GM10266 (cell line): ENCODE data around the gene TEX51.

Experiments
- DNase-seq: peaks from one replicate; pipeline ENCODE4 v3.0.0; 2012; ENCODE audit errors: extremely low spot score
- TF ChIP-seq, protein P1 (sequence below): IDR thresholded peaks from 2 replicates; pipeline ENCODE4 v1.5.1; 2012; ENCODE audit warnings: mild to moderate bottlenecking, low read depth; ENCODE audit not compliant: control insufficient read depth, insufficient read depth; ENCODE audit errors: missing control alignments

Gene TEX51

DNA sequence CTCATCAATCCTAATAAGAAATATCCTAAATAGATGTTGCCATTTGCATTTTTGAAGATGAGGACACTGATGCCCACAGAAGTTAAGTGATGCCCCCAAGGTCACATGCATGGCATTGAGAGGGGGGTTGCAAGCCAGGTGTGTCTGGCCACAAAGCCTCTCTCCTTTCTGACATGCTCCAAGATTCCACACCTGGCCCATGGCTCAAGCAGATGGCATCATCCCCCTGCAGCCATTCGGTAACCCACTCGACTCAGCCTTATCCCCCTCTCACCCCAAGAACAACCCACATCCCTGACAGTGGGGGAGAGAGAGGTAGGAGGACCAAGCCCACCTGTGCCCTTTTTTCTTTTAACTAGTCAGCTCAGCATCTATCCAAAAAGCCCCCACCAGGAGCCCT, 16.5 kb upstream of the TEX51 start:
- TF ChIP-seq, protein P1, sequence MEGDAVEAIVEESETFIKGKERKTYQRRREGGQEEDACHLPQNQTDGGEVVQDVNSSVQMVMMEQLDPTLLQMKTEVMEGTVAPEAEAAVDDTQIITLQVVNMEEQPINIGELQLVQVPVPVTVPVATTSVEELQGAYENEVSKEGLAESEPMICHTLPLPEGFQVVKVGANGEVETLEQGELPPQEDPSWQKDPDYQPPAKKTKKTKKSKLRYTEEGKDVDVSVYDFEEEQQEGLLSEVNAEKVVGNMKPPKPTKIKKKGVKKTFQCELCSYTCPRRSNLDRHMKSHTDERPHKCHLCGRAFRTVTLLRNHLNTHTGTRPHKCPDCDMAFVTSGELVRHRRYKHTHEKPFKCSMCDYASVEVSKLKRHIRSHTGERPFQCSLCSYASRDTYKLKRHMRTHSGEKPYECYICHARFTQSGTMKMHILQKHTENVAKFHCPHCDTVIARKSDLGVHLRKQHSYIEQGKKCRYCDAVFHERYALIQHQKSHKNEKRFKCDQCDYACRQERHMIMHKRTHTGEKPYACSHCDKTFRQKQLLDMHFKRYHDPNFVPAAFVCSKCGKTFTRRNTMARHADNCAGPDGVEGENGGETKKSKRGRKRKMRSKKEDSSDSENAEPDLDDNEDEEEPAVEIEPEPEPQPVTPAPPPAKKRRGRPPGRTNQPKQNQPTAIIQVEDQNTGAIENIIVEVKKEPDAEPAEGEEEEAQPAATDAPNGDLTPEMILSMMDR, result no peak
- no peak for DNase-seq

DNA sequence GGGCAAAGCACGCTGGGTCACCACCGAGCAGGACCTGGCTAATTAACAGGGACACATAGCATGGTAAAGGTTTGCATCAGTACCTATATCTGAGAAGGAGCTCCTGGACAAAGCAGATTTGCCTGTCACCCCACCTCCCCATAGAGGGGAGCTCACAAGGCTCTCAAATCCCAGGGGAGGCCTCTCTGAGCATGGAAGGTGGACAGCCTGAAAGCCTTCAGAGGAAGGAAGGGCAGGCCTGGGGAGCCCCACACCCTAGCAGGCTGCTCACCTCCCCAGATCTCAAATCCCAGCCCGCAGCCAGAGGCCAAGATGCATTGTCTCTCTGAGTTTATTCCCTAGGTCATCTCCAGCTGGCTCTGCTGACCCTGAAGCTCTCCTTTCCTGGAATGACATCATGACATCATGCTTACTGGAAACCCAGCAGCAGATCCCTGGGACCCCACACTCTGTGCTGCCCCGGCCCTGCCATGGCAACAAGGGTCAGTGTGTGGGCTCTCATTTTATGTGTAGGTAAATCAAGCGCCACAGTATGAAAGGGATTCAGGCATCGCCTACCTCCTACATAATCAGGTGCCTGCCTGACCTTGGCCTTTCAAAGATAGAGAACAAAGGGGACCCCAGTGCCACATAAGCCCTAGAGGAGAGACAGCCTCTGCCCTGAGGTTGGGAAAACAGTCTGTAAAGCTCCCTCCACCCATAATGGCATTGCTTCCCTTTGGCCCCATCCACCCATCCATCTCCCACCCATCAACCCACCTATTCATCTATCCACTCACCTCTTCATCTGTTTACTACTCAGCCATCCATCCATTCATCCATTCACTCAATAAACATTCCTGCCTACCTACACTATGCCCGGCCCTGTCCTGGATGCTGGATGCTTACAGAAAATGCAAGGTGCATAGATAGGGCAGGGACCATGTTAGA, 15.7 kb upstream of the TEX51 start:
- no peak for DNase-seq
- TF ChIP-seq, protein P1, result no peak

DNA sequence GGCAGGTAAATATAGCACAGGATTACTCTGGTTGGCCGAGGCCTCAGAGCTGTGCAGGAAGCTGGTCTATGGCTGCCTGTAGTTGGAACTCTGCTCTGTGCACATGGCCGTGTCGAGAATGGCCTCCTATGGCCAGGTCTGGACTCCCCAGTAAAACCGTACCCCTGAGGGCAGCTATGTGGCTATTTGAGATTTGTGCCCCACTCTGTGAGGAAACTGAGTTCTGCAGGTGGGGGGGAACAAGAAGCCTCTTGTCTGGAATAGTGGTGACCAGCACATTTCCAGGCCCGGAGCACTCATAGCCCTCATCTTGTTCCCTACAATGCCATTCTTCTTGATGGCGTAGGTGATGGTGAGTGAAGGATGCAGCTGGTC, 15.0 kb upstream of the TEX51 start:
- no peak for DNase-seq
- TF ChIP-seq, protein P1, result no peak

DNA sequence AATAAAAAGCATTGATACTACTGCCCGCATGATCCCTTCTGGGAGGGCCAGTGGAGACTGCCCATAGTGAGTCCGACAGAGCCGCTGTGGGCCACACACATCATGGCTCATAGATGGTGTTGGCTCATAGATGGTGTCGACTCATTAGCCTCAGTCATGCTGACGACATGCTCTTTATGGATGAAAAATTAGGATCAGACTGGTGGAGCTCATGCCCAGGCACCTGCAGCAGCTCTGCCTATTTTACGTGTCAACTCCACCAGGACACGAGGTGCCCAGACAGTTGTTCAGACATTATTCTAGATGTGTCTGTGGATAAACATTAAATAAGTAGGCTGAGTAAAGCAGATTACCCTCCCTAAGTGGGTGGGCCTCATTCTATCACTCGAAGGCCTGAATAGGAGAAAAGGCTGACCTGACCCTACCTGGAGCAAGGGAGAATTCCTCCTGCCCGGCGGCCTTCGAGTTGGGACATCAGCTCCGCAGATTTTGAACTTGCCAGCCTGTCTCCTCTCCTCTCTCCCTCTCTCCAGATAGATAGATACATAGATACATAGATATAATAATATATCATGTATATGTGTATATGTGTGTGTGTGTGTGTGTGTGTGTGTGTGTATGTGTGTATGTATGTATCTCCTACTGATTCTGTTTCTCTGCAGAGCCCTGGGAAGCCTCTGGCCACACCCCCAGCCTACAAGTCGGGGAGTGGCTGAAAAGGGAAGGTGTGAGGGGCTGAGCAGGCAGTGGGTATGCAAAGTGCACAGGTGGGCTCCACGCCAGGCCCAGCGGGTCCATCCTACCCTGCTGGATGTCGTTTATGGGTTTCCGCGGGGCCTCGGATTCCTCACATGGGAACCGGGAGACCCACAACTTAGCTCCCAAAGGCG, 13.6 kb upstream of the TEX51 start:
- DNase-seq, result no peak
- TF ChIP-seq, protein P1, result no peak

DNA sequence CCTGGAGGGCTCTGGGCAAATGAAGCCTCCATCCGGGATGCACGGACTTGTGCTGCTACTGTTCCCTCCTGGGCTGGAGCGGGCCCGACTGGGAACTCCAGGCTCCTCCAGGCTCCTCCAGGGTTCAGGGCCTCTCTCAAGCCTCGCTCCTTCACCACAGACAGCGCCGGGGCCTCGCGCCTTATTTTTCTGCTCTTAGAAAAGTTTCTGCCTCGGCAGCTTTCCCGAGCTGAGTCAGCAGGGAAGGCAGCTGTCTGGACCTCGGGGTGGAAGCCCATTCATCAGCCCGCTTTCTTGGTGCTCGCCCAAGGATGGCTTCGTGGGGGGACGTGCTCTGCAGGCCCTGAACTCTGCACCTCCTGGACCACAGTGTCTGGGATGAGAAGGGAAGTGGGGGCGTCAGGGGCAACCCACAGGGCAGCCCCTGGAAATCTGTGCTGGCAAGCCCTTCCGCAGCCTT, 12.9 kb upstream of the TEX51 start:
- TF ChIP-seq, protein P1, result no peak
- DNase-seq, result no peak

DNA sequence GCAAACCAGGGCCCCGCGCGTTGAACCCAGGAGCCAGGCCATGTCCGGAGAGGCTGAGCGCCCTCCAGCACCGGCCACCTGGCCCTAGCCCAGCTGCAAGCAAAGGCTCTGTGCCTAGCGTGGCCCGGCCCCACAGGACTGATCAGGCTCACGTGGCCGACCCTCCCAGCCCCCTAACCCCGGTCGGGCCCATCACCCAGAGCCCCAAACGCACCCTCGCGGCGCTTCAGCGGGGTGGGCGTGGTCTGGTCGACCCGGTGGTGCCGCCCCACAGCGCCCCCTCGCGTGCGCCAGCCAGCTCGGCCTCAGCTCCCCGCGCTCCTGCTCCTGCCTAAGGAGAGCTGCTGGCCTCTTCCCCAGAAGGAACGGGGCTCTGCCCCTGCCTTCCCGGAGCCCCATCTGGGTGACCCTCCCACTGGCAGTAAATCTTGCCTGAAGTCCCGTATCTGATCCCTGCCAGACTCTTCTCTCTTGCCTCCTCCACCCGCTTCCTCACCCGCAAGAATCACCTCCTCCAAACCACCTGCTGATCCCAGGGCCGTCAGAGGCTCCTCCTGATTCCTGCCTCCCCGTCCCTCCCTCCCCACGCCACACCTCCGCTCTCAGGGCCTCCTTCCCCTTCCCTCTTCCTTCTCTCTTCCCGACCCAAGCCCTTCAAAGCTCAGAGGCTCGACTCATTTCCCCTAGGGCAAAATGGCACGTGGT, 12.3 kb upstream of the TEX51 start:
- peak; percentile 81 for DNase-seq

More for the DNA sequence above, 12.3 kb upstream of the TEX51 start:
- TF ChIP-seq, protein P1, result peak; percentile 76
